Measurements from ENCODE around the gene SH2D4B.

Gene SH2D4B

DNA sequence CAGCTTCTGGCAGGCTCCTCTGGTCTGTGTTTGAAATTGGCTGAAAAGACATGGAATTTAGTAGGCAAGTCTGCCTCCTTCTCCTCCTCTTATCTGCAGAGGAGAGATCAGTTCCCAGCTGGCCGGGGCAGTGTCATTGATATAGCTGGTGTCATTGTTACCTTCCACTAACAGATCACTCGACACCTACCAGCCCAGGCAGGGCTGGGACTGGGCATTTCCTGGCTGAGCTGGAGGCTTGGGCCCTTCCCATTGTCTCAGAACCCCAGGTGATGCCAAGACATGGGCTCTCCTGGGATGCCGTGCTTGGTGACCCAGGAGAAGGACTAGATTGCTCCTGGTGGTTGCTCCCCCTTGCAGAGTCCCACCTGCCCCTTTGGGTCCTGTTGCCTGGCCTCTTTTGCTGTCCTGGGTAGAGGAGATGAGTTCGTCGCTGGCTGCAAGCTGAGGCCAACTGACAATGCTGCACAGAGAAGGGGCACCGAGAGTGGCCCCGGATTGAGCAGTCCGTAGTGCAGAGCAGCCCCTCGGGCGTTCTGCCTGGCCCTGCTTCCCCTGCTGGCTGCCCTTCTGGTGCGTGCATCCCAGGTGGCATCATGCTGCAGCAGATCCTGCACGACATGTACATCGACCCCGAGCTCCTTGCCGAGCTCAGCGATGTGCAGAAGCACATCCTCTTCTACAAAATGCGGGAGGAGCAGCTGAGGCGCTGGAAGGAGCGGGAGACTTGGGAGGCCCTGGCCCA lies at the start of gene SH2D4B:
Gene SH2D4B (plus strand): TSS at position 167 of the 745 bp plus-strand sequence. CDS start 430 bp downstream, at position 597.
- Histone ChIP-seq H3K4me3 (ENCODE audit: low read depth in 1 of 2, low read length in 2 of 2) (no peak within 1 kb of the TSS), H3K27ac (ENCODE audit: low read length) (no peak within 1 kb of the TSS), H3K4me1 (ENCODE audit: control insufficient read depth in 1 of 2, insufficient read depth in 2 of 2, low read length in 2 of 2) (peaks cover 0 to 4% of the 10 kb centered on the region in 2 donors), H3K9me3 (ENCODE audit: control insufficient read depth in 1 of 2, low read length in 2 of 2) (no peaks in the 10 kb centered on the region), H3K27me3 (ENCODE audit: low read depth, low read length) (no peaks in the 10 kb centered on the region), H3K36me3 (ENCODE audit: control insufficient read depth in 1 of 2, insufficient read depth in 2 of 2, low read length in 2 of 2) (no peaks in the 10 kb centered on the region)

DNA sequence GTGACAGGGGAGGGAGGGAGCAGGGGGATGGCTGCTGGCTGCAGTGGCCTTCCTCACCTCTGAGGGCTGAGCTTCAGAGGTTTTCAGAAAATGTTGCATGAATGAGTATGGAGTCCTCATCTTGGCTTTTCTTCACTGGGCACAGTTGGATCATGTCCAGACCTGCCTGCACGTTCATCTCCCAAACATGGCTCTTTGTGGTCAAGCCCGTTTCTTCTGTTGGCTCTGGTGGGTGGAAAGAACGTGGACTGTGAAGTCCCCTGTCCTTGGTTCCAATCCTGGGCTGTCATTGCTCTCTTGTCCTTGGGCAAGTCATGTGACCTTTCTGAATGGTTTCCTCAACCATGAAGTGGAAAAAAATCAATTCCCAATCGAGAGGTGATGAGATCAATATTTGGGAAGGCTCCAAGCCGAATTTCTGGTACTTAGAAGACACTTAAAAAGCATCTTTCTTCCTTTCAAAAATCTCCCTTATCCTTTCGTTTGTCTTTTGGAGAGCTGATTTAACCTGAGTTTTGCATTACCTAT lies 49.1 kb upstream of the SH2D4B start:
- Histone ChIP-seq H3K9me3 (ENCODE audit: control insufficient read depth in 1 of 2, low read length in 2 of 2) (no peaks in the 10 kb centered on the region), H3K27me3 (ENCODE audit: low read depth, low read length) (no peaks in the 10 kb centered on the region), H3K4me3 (ENCODE audit: low read depth in 1 of 2, low read length in 2 of 2) (no peak overlapping the region), H3K4me1 (ENCODE audit: control insufficient read depth in 1 of 2, insufficient read depth in 2 of 2, low read length in 2 of 2) (peaks cover 24 to 50% of the 10 kb centered on the region in 2 donors), H3K27ac (ENCODE audit: low read length) (no peak overlapping the region), H3K36me3 (ENCODE audit: control insufficient read depth in 1 of 2, insufficient read depth in 2 of 2, low read length in 2 of 2) (peaks cover 13 to 20% of the 10 kb centered on the region in 2 donors)

DNA sequence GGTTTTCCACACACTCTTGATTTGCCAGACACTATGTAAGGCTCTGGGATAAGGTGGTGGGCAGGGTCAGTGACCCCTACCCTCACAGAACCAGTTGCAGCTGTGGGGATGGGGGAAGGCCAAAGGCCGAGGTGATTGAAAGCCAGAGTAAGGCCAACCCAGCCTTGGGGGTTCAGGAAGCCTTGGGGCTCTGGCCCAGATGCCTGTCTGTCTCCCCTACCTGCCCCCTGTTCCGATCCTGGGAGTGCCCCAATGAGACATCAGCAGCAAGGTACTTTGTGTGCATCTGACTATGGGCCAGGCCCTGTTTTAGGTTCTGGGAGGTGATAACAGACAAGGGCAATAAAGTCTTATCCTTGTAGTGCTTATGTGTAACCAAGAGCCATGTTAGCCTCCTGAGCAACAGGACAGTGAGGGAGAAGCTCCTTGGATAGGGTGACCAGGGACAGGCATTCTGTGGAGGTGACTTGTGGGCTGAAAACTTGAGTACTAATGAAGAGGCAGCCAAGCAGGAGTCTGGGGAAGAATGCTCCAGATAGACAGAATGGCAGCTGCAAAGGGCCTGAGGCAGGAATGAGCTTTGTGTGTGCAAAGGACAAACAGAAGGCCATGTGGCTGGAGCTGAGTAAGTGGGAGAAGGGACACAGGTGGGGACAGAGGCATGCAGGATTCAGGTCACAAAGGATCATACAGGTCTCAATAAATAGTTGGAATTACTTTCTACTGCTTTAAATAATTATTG lies 48.2 kb upstream of the SH2D4B start:
- Histone ChIP-seq H3K9me3 (ENCODE audit: control insufficient read depth in 1 of 2, low read length in 2 of 2) (no peaks in the 10 kb centered on the region), H3K4me1 (ENCODE audit: control insufficient read depth in 1 of 2, insufficient read depth in 2 of 2, low read length in 2 of 2) (peaks cover 31 to 60% of the 10 kb centered on the region in 2 donors), H3K27me3 (ENCODE audit: low read depth, low read length) (no peaks in the 10 kb centered on the region), H3K4me3 (ENCODE audit: low read depth in 1 of 2, low read length in 2 of 2) (no peak overlapping the region), H3K27ac (ENCODE audit: low read length) (no peak overlapping the region), H3K36me3 (ENCODE audit: control insufficient read depth in 1 of 2, insufficient read depth in 2 of 2, low read length in 2 of 2) (peaks cover 13 to 20% of the 10 kb centered on the region in 2 donors)

DNA sequence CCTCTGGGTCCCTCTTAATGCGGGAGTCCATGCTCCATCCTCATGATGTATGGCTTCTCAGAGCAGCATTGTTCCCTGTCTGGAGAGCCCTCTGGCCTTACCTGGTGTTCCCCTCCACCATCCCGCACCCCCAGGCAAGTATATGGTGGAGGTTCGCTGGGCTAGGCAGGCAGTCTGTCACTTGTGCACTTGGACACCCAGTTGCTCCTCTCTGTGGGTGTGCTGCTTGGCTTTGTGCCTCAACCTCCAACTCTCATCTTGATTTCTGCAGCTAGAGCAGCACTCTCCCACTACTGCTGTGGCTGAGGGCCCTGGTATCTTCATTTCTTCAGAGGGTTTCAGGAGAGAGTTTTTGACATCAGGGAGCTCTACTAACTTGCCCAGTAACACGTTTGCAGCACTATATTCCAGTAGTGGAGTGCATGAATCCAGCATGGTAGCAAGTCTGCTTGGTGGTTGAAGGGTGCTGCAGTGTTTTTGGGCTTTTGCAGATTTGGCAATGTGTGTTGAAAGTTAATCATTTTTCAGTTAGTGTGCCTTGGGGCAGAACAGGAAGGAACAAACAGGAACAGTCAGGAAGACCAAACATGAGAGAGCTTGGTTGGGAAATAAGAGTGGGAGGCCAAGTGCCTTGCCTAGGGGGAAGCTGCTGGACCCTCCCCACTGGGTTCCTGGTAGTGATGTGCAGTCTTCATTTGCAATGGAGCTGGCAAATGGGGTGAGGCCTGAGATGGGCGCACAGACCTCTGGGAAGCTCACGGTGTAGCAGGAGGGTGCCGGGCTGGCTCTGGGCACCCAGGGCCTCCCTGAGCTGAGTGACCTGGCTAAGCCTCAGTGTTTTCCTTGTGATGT lies 46.2 kb upstream of the SH2D4B start:
- Histone ChIP-seq H3K4me1 (ENCODE audit: control insufficient read depth in 1 of 2, insufficient read depth in 2 of 2, low read length in 2 of 2) (peaks cover 23 to 49% of the 10 kb centered on the region in 2 donors), H3K27me3 (ENCODE audit: low read depth, low read length) (no peaks in the 10 kb centered on the region), H3K36me3 (ENCODE audit: control insufficient read depth in 1 of 2, insufficient read depth in 2 of 2, low read length in 2 of 2) (peaks cover 13 to 20% of the 10 kb centered on the region in 2 donors), H3K4me3 (ENCODE audit: low read depth in 1 of 2, low read length in 2 of 2) (no peak overlapping the region), H3K27ac (ENCODE audit: low read length) (no peak overlapping the region), H3K9me3 (ENCODE audit: control insufficient read depth in 1 of 2, low read length in 2 of 2) (no peaks in the 10 kb centered on the region)

DNA sequence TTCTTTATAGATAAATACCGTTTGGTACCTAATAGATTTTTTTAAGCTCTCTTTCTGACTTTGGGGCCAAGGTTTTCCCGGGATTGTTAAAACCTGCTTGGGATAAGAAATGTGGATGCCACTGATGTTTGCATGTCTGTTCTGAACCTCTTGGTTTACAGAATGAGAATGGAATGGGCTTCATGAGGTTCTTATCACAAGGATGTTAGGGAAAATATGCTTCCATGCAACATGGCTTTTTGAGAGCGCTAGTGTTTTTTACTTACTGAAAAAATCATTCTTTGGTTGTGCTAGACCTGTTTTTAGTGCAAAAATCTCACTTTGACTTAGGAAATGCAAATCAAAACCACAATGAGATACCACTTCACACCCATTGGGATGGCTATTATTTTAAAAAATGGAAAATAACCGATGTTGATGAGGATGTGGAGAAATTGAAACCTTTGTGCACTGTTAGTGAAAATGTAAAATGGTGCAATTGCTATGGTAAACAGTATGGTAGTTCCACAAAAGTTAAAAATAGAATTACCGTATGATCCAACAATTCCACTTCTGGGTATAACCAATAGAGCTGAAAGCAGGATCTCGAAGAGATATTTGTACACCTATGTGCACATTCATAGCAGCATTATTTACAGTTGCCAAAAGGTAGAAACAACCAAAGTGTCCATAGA lies 44.7 kb upstream of the SH2D4B start:
- Histone ChIP-seq H3K27me3 (ENCODE audit: low read depth, low read length) (no peaks in the 10 kb centered on the region), H3K4me1 (ENCODE audit: control insufficient read depth in 1 of 2, insufficient read depth in 2 of 2, low read length in 2 of 2) (peaks cover 33 to 50% of the 10 kb centered on the region in 2 donors), H3K27ac (ENCODE audit: low read length) (peak overlapping the region; percentile 16), H3K9me3 (ENCODE audit: control insufficient read depth in 1 of 2, low read length in 2 of 2) (no peaks in the 10 kb centered on the region), H3K36me3 (ENCODE audit: control insufficient read depth in 1 of 2, insufficient read depth in 2 of 2, low read length in 2 of 2) (peaks cover 13 to 20% of the 10 kb centered on the region in 2 donors), H3K4me3 (ENCODE audit: low read depth in 1 of 2, low read length in 2 of 2) (no peak overlapping the region)

DNA sequence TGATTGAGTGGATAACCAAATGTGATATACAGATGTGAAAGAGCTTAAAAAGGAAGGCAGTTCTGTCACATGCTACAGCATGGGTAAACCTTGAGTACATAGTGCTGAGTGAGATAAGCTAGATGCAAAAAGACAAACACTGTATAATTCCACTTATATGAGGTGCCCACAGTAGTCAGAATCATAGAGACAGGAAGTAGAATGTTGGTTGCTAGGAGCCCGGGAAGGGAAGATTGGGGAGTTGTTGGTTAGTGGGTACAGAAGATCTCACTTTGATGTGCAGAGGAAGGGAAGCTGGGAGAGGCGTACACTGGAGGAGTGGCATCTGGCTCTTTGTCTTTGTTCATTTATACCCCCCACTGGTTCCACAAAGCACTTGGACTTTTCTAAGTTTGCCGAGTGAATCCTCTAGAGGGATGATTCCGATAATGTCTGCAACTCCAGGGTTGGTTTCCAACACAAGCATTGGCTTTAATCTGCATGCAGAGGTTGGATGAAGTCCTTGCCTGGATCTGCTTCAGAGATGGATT lies 44.1 kb upstream of the SH2D4B start:
- Histone ChIP-seq H3K27ac (ENCODE audit: low read length) (peak overlapping the region; percentile 16), H3K4me3 (ENCODE audit: low read depth in 1 of 2, low read length in 2 of 2) (no peak overlapping the region), H3K4me1 (ENCODE audit: control insufficient read depth in 1 of 2, insufficient read depth in 2 of 2, low read length in 2 of 2) (peaks cover 36 to 53% of the 10 kb centered on the region in 2 donors), H3K9me3 (ENCODE audit: control insufficient read depth in 1 of 2, low read length in 2 of 2) (no peaks in the 10 kb centered on the region), H3K27me3 (ENCODE audit: low read depth, low read length) (no peaks in the 10 kb centered on the region), H3K36me3 (ENCODE audit: control insufficient read depth in 1 of 2, insufficient read depth in 2 of 2, low read length in 2 of 2) (peaks cover 13 to 20% of the 10 kb centered on the region in 2 donors)

DNA sequence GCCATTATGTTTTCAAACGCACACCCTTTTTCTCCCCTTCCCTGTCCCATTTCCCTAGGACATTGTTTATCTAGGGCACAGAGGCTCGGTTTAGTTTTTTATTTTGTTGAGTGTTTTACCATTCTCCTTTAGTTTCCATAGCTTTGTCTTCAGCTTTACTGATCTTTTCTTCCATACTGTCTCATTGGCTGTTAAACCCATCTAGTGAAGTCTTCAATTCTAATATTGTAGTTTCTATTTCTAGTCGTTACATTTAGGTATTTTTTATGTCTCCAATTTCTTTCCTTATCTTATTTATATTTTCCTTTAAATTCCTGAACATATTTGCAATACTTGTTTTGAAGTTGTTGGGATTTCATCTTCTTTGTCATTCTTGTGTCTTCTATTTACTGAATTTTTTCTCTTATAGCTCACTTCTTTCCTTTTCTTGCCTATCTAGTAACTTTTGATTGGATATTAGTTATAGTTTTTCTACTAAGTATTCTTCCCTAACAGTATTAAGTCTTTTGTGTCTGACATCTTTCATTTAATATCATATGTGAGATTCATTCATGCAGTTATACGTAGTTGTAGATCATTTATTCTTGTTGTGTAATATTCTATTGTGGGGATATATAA lies 41.0 kb upstream of the SH2D4B start:
- Histone ChIP-seq H3K27ac (ENCODE audit: low read length) (no peak overlapping the region), H3K9me3 (ENCODE audit: control insufficient read depth in 1 of 2, low read length in 2 of 2) (no peaks in the 10 kb centered on the region), H3K27me3 (ENCODE audit: low read depth, low read length) (no peaks in the 10 kb centered on the region), H3K36me3 (ENCODE audit: control insufficient read depth in 1 of 2, insufficient read depth in 2 of 2, low read length in 2 of 2) (no peaks in the 10 kb centered on the region), H3K4me3 (ENCODE audit: low read depth in 1 of 2, low read length in 2 of 2) (no peak overlapping the region), H3K4me1 (ENCODE audit: control insufficient read depth in 1 of 2, insufficient read depth in 2 of 2, low read length in 2 of 2) (peaks cover 54 to 62% of the 10 kb centered on the region in 2 donors)

DNA sequence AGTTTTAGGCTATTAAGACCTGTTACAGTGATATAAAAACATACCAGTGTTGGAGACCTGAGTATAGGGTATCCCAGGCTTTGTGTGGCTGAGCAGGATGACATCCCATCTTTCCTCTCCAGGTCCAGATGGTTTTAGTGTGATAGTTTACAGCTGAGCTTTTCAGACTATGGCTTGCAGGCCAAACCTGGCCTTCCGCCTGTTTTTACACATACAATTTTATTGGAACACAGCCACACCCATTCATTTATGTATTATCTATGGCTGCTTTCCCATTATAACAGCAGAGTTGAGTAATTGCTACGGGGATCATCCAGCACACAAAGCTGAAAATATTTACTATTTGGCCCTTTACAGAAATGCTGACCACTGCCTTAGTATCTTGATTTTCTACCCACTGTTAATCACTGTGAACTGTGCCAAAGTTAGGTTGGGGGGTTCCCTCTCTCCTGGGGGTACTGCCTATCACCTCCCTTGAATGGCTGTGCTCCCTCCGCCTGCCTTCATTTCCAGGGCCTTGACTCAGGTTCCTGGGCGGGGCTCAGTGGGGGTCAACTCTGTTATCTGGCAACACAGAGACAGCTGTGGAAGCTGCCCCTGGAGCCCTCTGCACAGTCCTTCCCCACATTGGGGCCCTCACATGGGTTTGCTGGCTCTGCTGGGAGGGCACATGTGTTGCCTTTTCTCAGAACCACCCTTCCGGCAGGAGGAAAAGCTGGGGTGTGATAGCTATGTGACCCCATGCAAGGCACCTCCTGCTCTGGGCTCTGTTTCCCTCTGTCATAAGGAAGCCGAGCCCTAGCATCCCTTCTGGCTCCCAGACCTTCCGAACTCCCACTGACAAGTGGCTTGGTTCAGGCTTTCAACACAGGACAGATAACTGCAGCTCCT lies 40.3 kb upstream of the SH2D4B start:
- Histone ChIP-seq H3K27me3 (ENCODE audit: low read depth, low read length) (no peaks in the 10 kb centered on the region), H3K4me3 (ENCODE audit: low read depth in 1 of 2, low read length in 2 of 2) (peak overlapping the region in 1 of 2 donors; percentile 3), H3K36me3 (ENCODE audit: control insufficient read depth in 1 of 2, insufficient read depth in 2 of 2, low read length in 2 of 2) (no peaks in the 10 kb centered on the region), H3K4me1 (ENCODE audit: control insufficient read depth in 1 of 2, insufficient read depth in 2 of 2, low read length in 2 of 2) (peaks cover 59 to 63% of the 10 kb centered on the region in 2 donors), H3K27ac (ENCODE audit: low read length) (peak overlapping the region; percentile 91), H3K9me3 (ENCODE audit: control insufficient read depth in 1 of 2, low read length in 2 of 2) (no peaks in the 10 kb centered on the region)

DNA sequence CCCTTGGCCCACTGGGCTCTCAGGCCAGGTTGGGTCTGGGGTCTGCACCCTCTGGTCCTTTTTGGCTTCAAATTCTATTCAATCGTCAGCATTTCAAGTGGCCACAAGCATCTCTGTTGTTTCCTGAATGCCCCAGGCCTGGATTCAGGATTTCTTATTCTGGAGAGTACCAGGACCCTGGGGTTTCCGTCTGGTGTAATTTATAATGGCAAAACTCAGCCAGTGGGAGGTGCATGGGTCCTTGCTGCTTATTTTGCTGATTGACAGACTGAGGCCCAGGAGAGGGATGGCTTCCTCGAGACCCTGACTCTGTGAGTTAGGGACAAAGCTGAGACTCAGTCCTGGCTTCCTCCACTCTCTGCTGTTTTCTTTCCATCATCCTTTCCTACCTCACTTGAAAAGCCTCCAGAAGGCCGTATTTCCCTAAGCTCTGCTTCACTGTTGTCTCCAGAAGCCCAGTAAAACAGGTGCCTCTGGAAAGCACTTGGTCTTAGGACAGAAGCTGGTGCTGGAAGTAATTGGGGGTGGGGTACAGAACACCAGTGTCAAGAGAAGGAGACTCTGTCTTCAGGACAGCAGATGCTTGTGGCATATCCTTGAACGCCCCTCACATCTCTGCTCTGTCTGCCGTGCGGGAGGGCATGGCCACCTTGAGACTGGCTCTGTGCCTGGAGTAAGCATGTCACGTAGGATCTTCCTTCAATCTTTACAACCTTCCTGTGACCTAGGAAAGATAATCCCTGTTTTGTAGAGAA lies 39.4 kb upstream of the SH2D4B start:
- H3K36me3 ChIP-seq (ENCODE audit: control insufficient read depth in 1 of 2, insufficient read depth in 2 of 2, low read length in 2 of 2) = no peaks in the 10 kb centered on the region
- H3K27ac ChIP-seq (ENCODE audit: low read length) = peak overlapping the region; percentile 91
- peak overlapping the region in 1 of 2 donors; percentile 3 for H3K4me3 ChIP-seq (ENCODE audit: low read depth in 1 of 2, low read length in 2 of 2)
- no peaks in the 10 kb centered on the region for H3K9me3 ChIP-seq (ENCODE audit: control insufficient read depth in 1 of 2, low read length in 2 of 2)
- no peaks in the 10 kb centered on the region for H3K27me3 ChIP-seq (ENCODE audit: low read depth, low read length)
- H3K4me1 ChIP-seq (ENCODE audit: control insufficient read depth in 1 of 2, insufficient read depth in 2 of 2, low read length in 2 of 2) = peaks cover 66 to 68% of the 10 kb centered on the region in 2 donors
